ENCODE measurements around the gene PURB. TPM values are rescaled to one million over a fixed set of nuclear protein-coding genes. Genes with fewer than 3 reads are reported as not detected.
"Not testable (repeated sequence)": the region's sequence is repeated elsewhere in the genome, so short reads cannot be mapped to it uniquely, and the experiment has no call there.

The PURB gene
- total RNA-seq, 4 donors from 2014 or later: 13.8 to 21.5 (median 15.8) TPM

- H3K27ac ChIP-seq: peak within 1 kb of the TSS; percentile 98 to 99 (median 99)
- no peaks in the 10 kb centered on the region for H3K27me3 ChIP-seq
- TF ChIP-seq POLR2A (IDR thresholded peaks at IDR 0.05) (peak; percentile 69 to 93), CTCF (IDR thresholded peaks at IDR 0.05) (peak in 2 of 6 experiments; percentile 7 to 9)
- H3K4me1 ChIP-seq: peaks cover 0 to 18% (median 4%) of the 10 kb centered on the region in 4 donors
- DNase-seq: peak; percentile 100
- H3K36me3 ChIP-seq: no peaks in the 10 kb centered on the region
- H3K4me3 ChIP-seq: peak within 1 kb of the TSS; percentile 80 to 92 (median 84)
- no peaks in the 10 kb centered on the region for H3K9me3 ChIP-seq
Observed at GRCh38 chr7:44847920-44848634, 37.3 kb downstream of the PURB start, which contains the start of gene H2AZ2. H2AZ2 (minus strand) TSS chr7:44848087; CDS start chr7:44847971, 116 bp downstream.

GRCh38 chr7:44847509-44847919, 37.8 kb downstream of the PURB start:
- H3K4me1 ChIP-seq: peaks cover 0 to 18% (median 4%) of the 10 kb centered on the region in 4 donors
- peak; percentile 85 to 94 (median 94) for DNase-seq
- no peaks in the 10 kb centered on the region for H3K27me3 ChIP-seq
- no peaks in the 10 kb centered on the region for H3K9me3 ChIP-seq
- peaks cover 0 to 2% (median 0%) of the 10 kb centered on the region in 3 donors for H3K36me3 ChIP-seq
- H3K4me3 ChIP-seq: peak overlapping the region; percentile 80 to 92 (median 84)
- no peak for TF ChIP-seq POLR2A (IDR thresholded peaks at IDR 0.05)
- TF ChIP-seq CTCF (IDR thresholded peaks at IDR 0.05): peak; percentile 60 to 93 (median 89)
- peak overlapping the region; percentile 98 to 99 (median 99) for H3K27ac ChIP-seq

GRCh38 chr7:44846816-44847508, 38.4 kb downstream of the PURB start:
- H3K9me3 ChIP-seq: no peaks in the 10 kb centered on the region
- TF ChIP-seq POLR2A (IDR thresholded peaks at IDR 0.05) (no peak), CTCF (IDR thresholded peaks at IDR 0.05) (no peak)
- no peaks in the 10 kb centered on the region for H3K27me3 ChIP-seq
- peak overlapping the region; percentile 80 to 92 (median 84) for H3K4me3 ChIP-seq
- H3K4me1 ChIP-seq: peaks cover 0 to 18% (median 4%) of the 10 kb centered on the region in 4 donors
- peak overlapping the region; percentile 98 to 99 (median 99) for H3K27ac ChIP-seq
- DNase-seq: no peak
- peaks cover 0 to 4% (median 0%) of the 10 kb centered on the region in 3 donors for H3K36me3 ChIP-seq

GRCh38 chr7:44846390-44846789, 38.9 kb downstream of the PURB start:
- Histone ChIP-seq H3K27ac (peak overlapping the region; percentile 98 to 99 (median 99)), H3K4me1 (peaks cover 0 to 18% (median 4%) of the 10 kb centered on the region in 4 donors), H3K4me3 (peak overlapping the region; percentile 80 to 92 (median 84))
- H3K27me3 ChIP-seq, DNase-seq, H3K36me3 ChIP-seq, H3K9me3 ChIP-seq: not testable (repeated sequence)

GRCh38 chr7:44845451-44845850, 39.9 kb downstream of the PURB start:
- Histone ChIP-seq H3K27ac (no peak overlapping the region), H3K9me3 (no peaks in the 10 kb centered on the region), H3K27me3 (no peaks in the 10 kb centered on the region), H3K4me1 (peaks cover 0 to 18% (median 4%) of the 10 kb centered on the region in 4 donors), H3K4me3 (peak overlapping the region in 1 of 4 donors; percentile 80), H3K36me3 (peaks cover 0 to 8% (median 0%) of the 10 kb centered on the region in 3 donors)
- TF ChIP-seq CTCF (IDR thresholded peaks at IDR 0.05): no peak
- TF ChIP-seq POLR2A (IDR thresholded peaks at IDR 0.05): no peak
- DNase-seq: no peak

GRCh38 chr7:44843440-44843839, 41.9 kb downstream of the PURB start:
- H3K4me1 ChIP-seq: peaks cover 0 to 18% (median 4%) of the 10 kb centered on the region in 4 donors
- not testable (repeated sequence) for H3K27me3 ChIP-seq, H3K9me3 ChIP-seq, DNase-seq, H3K4me3 ChIP-seq, H3K27ac ChIP-seq
- peaks cover 0 to 27% (median 0%) of the 10 kb centered on the region in 3 donors for H3K36me3 ChIP-seq

GRCh38 chr7:44842675-44843074, 42.7 kb downstream of the PURB start:
- DNase-seq, H3K9me3 ChIP-seq, H3K4me3 ChIP-seq, H3K27me3 ChIP-seq: not testable (repeated sequence)
- H3K4me1 ChIP-seq: peaks cover 0 to 18% (median 4%) of the 10 kb centered on the region in 4 donors
- peak overlapping the region in 1 of 4 donors; percentile 4 for H3K27ac ChIP-seq
- peaks cover 0 to 33% (median 0%) of the 10 kb centered on the region in 3 donors for H3K36me3 ChIP-seq
